DOHH2 (cell line): ENCODE results near the gene LAMA2.

ENCODE experiments used
- H3F3A ChIP-seq: fragments of 200-600 bp; sonication (generic), shearing (Covaris generic); 2 replicates; pipeline ENCODE4 v1.6.0; 2016; ENCODE audit warnings: antibody characterized with exemption, mild to moderate bottlenecking; ENCODE audit not compliant: control insufficient read depth, insufficient read depth
- H3K27ac ChIP-seq: fragments of 200-600 bp; sonication (generic); 2 replicates; pipeline ENCODE4 v1.5.1; 2014; ENCODE audit warnings: low read depth, mild to moderate bottlenecking, low read length, moderate library complexity
- H3K27me3 ChIP-seq: fragments of 200-600 bp; sonication (generic); 2 replicates; pipeline ENCODE4 v1.6.1; 2014; ENCODE audit warnings: mild to moderate bottlenecking, low read length, mixed read lengths; ENCODE audit not compliant: control insufficient read depth
- H3K36me3 ChIP-seq: fragments of 200-600 bp; sonication (generic); 2 replicates; pipeline ENCODE4 v1.6.1; 2014; ENCODE audit warnings: mild to moderate bottlenecking, low read length, moderate library complexity, mixed read lengths; ENCODE audit not compliant: control insufficient read depth
- H3K4me1 ChIP-seq: fragments of 200-600 bp; sonication (generic); 2 replicates; pipeline ENCODE4 v1.6.1; 2014; ENCODE audit warnings: mild to moderate bottlenecking, low read length, mixed read lengths; ENCODE audit not compliant: control insufficient read depth
- H3K4me2 ChIP-seq: fragments of 200-600 bp; sonication (generic); 2 replicates; pipeline ENCODE4 v1.6.0; 2014; ENCODE audit warnings: mild to moderate bottlenecking, low read length, moderate library complexity
- H3K4me3 ChIP-seq: fragments of 200-600 bp; sonication (generic); 2 replicates; pipeline ENCODE4 v1.5.1; 2014; ENCODE audit warnings: mild to moderate bottlenecking, low read length, mixed read lengths
- H3K79me2 ChIP-seq: fragments of 200-600 bp; sonication (generic); 2 replicates; pipeline ENCODE4 v1.6.1; 2014; ENCODE audit warnings: mild to moderate bottlenecking, low read length, mixed read lengths; ENCODE audit not compliant: control insufficient read depth
- H3K9me2 ChIP-seq: fragments of 200-600 bp; sonication (generic); replicated peaks from 2 replicates; pipeline ENCODE4 v1.6.1; 2014; ENCODE audit warnings: mild to moderate bottlenecking, low read length, mixed read lengths; ENCODE audit not compliant: control insufficient read depth
- H3K9me3 ChIP-seq: fragments of 200-600 bp; sonication (generic); 2 replicates; pipeline ENCODE4 v1.6.1; 2014; ENCODE audit warnings: antibody characterized with exemption, low read length, mixed read lengths; ENCODE audit not compliant: control insufficient read depth, insufficient read depth
- H4K20me1 ChIP-seq: fragments of 200-600 bp; sonication (generic); 2 replicates; pipeline ENCODE4 v1.6.0; 2014; ENCODE audit warnings: low read depth, mild to moderate bottlenecking, antibody characterized with exemption, low read length, moderate library complexity; ENCODE audit not compliant: control insufficient read depth, insufficient read depth
- EZH2phosphoT487 ChIP-seq: fragments of 200-600 bp; sonication (generic); IDR thresholded peaks from 2 replicates; pipeline ENCODE4 v1.6.1; 2017; ENCODE audit warnings: borderline replicate concordance, mild to moderate bottlenecking, antibody characterized with exemption, low read length, moderate library complexity, mixed read lengths
- TF ChIP-seq, protein P1 (sequence below): fragments of 200-600 bp; sonication (generic); IDR thresholded peaks from one replicate; pipeline ENCODE4 v1.5.1; 2014; ENCODE audit warnings: antibody characterized with exemption, mild to moderate bottlenecking, low read depth, low read length; ENCODE audit not compliant: poor library complexity, severe bottlenecking

Gene LAMA2

DNA sequence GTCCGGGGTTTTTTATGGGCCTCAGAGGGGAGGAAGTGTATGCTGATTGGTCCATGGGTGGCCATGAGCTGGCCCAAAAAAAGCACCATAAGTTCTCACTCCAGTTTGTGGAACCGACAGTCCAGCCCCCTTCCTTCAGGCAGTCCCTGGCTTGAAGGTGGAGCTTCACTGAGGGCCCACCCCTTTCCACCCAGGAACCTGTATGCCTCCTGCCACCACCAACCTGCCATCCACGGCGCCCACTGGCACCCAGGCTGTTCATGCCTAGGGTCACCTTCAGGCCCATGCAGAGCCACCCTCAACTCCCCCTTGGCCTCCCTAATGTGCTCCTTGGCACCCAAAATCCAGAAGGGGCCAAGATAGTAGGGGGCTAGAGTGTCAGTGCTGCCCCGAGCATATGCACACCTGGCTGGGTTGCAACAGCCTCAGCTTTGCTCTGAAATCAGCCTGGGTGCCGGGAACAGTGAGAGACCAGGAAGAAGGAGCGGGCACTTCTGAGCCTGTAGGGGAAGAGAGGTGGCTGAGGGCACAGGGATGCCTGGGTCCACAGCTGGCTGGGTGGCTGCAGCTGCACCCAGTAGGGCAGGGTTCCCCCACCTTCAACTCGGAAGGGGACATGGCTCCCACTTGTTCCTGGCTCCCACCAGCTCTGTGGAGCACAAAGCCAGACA lies 534.6 kb downstream of the LAMA2 start:
- Histone ChIP-seq H4K20me1 (no peaks in the 10 kb centered on the region), H3K9me3 (no peaks in the 10 kb centered on the region), H3K4me2 (no peak overlapping the region), H3K27ac (no peak overlapping the region), H3K9me2 (no peaks in the 10 kb centered on the region), H3K4me1 (no peaks in the 10 kb centered on the region), H3K79me2 (no peaks in the 10 kb centered on the region), H3F3A (no peaks in the 10 kb centered on the region), H3K4me3 (no peak overlapping the region), H3K27me3 (no peaks in the 10 kb centered on the region), H3K36me3 (no peaks in the 10 kb centered on the region)
- TF ChIP-seq, protein P1, sequence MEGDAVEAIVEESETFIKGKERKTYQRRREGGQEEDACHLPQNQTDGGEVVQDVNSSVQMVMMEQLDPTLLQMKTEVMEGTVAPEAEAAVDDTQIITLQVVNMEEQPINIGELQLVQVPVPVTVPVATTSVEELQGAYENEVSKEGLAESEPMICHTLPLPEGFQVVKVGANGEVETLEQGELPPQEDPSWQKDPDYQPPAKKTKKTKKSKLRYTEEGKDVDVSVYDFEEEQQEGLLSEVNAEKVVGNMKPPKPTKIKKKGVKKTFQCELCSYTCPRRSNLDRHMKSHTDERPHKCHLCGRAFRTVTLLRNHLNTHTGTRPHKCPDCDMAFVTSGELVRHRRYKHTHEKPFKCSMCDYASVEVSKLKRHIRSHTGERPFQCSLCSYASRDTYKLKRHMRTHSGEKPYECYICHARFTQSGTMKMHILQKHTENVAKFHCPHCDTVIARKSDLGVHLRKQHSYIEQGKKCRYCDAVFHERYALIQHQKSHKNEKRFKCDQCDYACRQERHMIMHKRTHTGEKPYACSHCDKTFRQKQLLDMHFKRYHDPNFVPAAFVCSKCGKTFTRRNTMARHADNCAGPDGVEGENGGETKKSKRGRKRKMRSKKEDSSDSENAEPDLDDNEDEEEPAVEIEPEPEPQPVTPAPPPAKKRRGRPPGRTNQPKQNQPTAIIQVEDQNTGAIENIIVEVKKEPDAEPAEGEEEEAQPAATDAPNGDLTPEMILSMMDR: no peak
- no peak for TF ChIP-seq EZH2phosphoT487

DNA sequence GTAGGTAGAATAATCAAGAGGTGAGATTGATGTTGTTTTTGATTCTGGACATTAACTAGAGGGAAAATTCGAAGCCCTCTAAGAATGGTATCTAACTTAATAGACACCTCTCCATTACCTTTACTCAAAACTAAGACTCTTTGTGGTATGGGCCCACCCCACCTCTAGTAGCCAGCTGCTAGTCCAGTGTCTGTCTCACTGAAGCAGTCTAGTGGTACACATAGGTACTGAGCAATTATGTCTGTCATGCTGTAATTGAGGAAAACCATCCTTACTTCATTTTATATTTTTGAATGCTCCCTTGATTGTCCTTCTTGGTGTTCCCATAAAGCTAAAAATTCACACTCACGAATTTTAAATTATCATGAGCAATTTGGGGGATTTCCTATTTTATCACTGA lies 536.4 kb downstream of the LAMA2 start:
- Histone ChIP-seq H3K79me2 (no peaks in the 10 kb centered on the region), H3K4me2 (no peak overlapping the region), H3K9me3 (no peaks in the 10 kb centered on the region), H3K4me1 (no peaks in the 10 kb centered on the region), H3K9me2 (no peaks in the 10 kb centered on the region), H3K36me3 (no peaks in the 10 kb centered on the region), H3K4me3 (no peak overlapping the region), H3F3A (no peaks in the 10 kb centered on the region), H3K27ac (no peak overlapping the region), H4K20me1 (no peaks in the 10 kb centered on the region), H3K27me3 (no peaks in the 10 kb centered on the region)
- no peak for TF ChIP-seq EZH2phosphoT487
- TF ChIP-seq, protein P1: no peak

DNA sequence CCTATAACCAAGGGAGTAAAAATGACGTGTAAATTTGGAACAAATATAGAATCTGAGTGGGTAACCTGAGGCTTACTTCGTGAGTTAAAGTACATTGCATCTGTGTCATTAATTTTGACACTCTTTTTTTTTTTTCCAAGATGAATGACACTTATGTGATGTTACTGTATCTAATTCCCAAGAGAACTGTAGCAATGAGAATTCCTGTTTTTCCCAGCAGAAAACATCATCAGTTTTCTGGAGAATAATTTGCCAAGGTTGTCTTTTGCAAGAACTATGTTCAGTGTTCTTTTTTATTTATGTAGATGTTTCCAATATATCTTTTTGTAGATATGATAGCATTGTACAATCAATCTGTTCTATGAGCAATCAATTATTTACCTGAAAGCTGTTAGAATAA lies 543.4 kb downstream of the LAMA2 start:
- Histone ChIP-seq H3K9me3 (no peaks in the 10 kb centered on the region), H3K4me1 (no peaks in the 10 kb centered on the region), H3K4me2 (no peak overlapping the region), H3F3A (no peaks in the 10 kb centered on the region), H4K20me1 (no peaks in the 10 kb centered on the region), H3K36me3 (no peaks in the 10 kb centered on the region), H3K9me2 (no peaks in the 10 kb centered on the region), H3K4me3 (no peak overlapping the region), H3K27me3 (no peaks in the 10 kb centered on the region), H3K79me2 (no peaks in the 10 kb centered on the region), H3K27ac (no peak overlapping the region)
- TF ChIP-seq, protein P1: no peak
- TF ChIP-seq EZH2phosphoT487: no peak
